Activated naive CD8-positive, alpha-beta T cell (primary cell): ENCODE results near the gene FOXA3.
"Not testable (repeated sequence)": the region's sequence is repeated elsewhere in the genome, so short reads cannot be mapped to it uniquely, and the experiment has no call there.

Experiments
- H3K27ac Mint-ChIP-seq: one replicate; pipeline ENCODE4 v1.8.0; 2021; ENCODE audit warnings: mixed read lengths
- H3K27me3 Mint-ChIP-seq: one replicate; pipeline ENCODE4 v1.8.0; 2021; ENCODE audit warnings: mixed read lengths
- H3K36me3 Mint-ChIP-seq: one replicate; pipeline ENCODE4 v1.8.0; 2021; ENCODE audit warnings: mixed read lengths
- H3K4me1 Mint-ChIP-seq: one replicate; pipeline ENCODE4 v1.8.0; 2021; ENCODE audit warnings: low read depth, mixed read lengths
- H3K4me3 Mint-ChIP-seq: one replicate; pipeline ENCODE4 v1.8.0; 2021; ENCODE audit warnings: mild to moderate bottlenecking, mixed read lengths
- H3K9me3 Mint-ChIP-seq: one replicate; pipeline ENCODE4 v1.8.0; 2021; ENCODE audit warnings: low read depth, mixed read lengths

Gene FOXA3

DNA sequence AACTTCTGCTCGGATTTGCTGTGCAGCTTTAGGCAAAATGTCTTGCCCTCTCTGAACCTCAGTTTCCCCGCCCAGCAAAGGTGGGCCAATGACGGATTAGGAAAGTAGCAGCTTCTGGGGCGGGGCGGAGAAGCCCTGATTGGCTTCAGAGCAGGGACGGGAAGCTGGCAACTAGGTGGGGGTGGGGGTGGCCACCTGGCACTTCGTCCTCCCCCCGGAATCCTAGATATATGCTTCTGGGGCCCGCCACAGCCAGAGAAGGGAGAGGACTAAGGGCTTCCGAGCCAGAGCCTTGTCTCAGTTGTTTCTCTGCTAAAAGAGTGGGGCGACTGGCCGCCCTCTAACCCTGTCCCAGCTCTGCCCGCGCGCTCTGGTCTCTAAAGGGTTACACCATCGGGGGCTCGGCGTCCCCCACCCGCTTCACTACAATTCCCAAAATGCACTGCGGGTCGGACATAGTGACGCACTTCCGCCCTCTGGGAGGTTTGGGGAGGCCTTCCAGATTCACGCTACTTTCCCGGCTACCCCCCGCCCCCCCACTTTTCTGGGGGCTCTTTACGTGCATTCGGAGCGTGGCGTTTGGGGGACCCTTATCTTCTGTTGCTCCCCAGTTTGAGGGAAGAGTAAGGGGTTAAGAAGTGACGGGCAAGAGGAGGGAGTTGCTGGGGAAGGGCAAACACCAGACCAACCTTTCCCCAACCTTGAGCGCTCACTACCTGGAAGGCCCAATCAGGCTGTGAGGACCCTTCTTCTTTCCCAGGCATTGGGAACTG lies 22.5 kb downstream of the FOXA3 start:
- peak overlapping the region; percentile 97 for H3K4me3 Mint-ChIP-seq
- peak overlapping the region; percentile 94 for H3K27ac Mint-ChIP-seq
- peaks cover 17% of the 10 kb centered on the region for H3K4me1 Mint-ChIP-seq
- peaks cover 6% of the 10 kb centered on the region for H3K36me3 Mint-ChIP-seq
- H3K9me3 Mint-ChIP-seq, result no peaks in the 10 kb centered on the region
- H3K27me3 Mint-ChIP-seq, result no peaks in the 10 kb centered on the region

DNA sequence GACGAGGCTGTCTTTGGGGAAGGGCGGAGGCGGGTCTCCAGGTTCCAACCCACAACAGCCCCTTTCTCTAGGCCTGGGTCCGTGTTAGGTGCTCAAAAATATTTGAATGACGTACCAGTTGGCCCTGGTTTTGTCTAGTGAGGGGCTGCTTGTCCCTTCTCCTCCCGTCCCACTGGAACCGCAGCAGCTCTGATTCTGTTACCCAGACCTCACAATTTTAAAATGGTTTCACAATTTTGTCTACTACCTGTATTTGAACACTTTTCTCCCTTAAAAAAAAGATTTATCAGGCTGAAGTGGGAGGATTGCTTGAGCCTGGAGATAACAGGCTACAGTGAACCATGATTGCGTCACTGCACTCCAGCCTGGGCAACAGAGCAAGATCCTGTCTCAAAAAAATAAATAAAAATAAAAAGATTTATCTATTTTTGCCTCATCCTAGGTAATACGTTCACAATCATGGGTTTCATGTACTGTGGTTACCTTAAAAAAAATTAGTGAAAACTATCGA lies 23.1 kb downstream of the FOXA3 start:
- peak overlapping the region; percentile 94 for H3K27ac Mint-ChIP-seq
- no peaks in the 10 kb centered on the region for H3K27me3 Mint-ChIP-seq
- no peaks in the 10 kb centered on the region for H3K9me3 Mint-ChIP-seq
- H3K36me3 Mint-ChIP-seq, result peaks cover 6% of the 10 kb centered on the region
- H3K4me1 Mint-ChIP-seq, result peaks cover 15% of the 10 kb centered on the region
- peak overlapping the region; percentile 97 for H3K4me3 Mint-ChIP-seq

DNA sequence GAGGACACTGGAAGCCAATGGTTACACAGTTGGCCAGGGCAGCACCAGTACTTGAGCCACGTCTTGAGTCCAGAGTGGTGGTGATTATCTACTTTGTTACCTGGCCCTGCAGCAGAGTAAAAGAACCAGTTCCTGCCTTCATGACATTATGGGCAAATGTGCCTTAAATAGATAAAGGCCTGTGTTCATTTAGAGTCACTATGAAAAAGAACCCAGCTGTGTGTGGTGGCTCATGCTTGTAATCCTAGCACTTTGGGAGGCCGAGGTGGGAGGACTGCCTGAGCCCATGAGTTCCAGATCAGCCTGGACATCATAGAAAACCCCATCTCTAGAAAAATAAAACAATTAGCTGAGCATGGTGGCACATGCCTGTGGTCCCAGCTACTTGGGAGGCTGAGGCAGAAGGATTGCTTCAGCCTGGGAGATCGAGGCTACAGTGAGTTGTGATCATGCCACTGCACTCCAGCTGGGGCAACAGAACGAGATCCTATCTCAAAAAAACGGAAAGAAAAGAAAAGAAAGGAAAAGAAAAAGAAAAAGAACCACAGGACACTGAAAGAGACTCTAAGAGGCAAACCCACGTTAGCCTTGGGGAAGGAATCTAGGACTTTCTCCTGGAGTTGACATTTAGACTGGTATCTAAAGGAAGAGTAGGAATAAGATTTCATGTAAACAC lies 25.2 kb downstream of the FOXA3 start:
- peaks cover 3% of the 10 kb centered on the region for H3K36me3 Mint-ChIP-seq
- no peak overlapping the region for H3K4me3 Mint-ChIP-seq
- H3K27me3 Mint-ChIP-seq, result no peaks in the 10 kb centered on the region
- H3K4me1 Mint-ChIP-seq, result peaks cover 4% of the 10 kb centered on the region
- no peak overlapping the region for H3K27ac Mint-ChIP-seq
- no peaks in the 10 kb centered on the region for H3K9me3 Mint-ChIP-seq

DNA sequence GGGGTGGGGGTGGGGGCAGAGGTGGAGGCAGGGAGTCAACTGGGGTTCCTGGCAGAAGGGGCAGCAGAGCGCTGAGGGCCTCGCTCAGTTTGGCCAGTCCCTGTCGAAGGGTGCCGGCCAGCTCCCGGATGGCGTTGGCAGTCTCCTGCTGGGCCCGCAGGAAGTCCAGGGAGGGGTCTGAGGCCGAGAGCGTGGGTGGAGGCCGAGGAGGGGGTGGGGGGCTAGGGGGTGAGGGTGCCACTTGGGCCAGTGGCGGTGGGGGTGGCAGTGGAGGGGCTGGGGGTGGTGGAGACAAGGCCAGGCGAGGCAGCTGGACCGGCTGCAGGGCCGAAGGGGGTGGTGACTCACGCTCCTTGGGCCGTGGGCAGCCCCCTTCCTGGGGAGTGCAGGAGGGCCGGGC lies 26.8 kb downstream of the FOXA3 start:
- no peak overlapping the region for H3K27ac Mint-ChIP-seq
- no peaks in the 10 kb centered on the region for H3K9me3 Mint-ChIP-seq
- H3K4me3 Mint-ChIP-seq, result no peak overlapping the region
- H3K36me3 Mint-ChIP-seq, result peaks cover 3% of the 10 kb centered on the region
- no peaks in the 10 kb centered on the region for H3K27me3 Mint-ChIP-seq
- peaks cover 2% of the 10 kb centered on the region for H3K4me1 Mint-ChIP-seq

DNA sequence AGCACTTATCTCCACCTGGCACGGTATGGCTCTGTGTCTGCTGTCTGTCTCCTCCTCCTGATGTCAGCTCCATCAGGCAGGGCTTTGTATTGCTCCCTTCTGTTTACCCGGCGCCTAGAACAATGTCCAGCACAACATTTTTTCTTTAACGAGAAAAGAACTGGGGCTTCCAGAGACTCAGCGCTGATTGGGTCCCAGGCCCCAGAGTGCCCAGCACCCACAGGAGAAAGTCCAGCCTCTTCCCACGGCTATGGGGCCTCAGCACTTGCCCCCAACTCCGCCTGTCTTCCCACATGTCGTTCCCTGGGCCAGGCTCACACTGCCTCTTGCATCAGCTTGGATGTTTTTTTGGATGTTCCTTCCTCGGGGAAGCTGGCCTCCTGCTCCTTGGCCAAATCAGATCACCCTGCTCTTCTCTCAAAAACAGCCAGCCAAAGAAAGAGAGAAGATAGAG lies 31.4 kb downstream of the FOXA3 start:
- Mint-ChIP-seq H3K27me3 (no peaks in the 10 kb centered on the region), H3K27ac (no peak overlapping the region), H3K36me3 (peaks cover 6% of the 10 kb centered on the region), H3K4me1 (peaks cover 6% of the 10 kb centered on the region), H3K4me3 (no peak overlapping the region), H3K9me3 (no peaks in the 10 kb centered on the region)

DNA sequence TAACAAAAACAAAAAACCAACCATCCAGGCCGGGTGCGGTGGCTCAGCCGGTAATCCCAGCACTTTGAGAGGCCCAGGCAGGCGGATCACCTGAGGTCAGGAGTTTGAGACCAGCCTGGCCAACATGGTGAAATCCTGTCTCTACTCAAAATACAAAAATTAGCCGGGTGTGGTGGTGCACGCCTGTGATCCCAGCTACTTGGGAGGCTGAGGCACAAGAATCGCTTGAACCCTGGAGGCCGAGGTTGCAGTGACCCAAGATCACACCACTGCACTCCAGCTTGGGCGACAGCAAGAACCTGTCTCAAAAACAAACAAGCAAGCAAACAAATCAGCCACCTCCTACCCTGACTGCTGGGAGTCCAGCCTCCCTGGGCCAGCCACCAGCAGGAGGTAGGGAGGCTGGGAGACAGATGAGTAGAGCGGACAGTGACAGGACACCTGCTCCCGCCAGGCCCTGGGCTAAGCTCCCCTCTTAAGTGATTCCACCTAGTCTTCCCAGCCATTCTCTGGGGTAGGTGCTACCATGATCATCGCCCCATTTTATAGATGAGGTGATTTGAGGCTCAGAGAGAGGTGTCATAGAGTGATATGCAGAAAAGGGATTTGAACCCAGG lies 32.0 kb downstream of the FOXA3 start:
- H3K4me1 Mint-ChIP-seq, result peaks cover 11% of the 10 kb centered on the region
- not testable (repeated sequence) for H3K4me3 Mint-ChIP-seq, H3K27me3 Mint-ChIP-seq, H3K36me3 Mint-ChIP-seq, H3K9me3 Mint-ChIP-seq, H3K27ac Mint-ChIP-seq

DNA sequence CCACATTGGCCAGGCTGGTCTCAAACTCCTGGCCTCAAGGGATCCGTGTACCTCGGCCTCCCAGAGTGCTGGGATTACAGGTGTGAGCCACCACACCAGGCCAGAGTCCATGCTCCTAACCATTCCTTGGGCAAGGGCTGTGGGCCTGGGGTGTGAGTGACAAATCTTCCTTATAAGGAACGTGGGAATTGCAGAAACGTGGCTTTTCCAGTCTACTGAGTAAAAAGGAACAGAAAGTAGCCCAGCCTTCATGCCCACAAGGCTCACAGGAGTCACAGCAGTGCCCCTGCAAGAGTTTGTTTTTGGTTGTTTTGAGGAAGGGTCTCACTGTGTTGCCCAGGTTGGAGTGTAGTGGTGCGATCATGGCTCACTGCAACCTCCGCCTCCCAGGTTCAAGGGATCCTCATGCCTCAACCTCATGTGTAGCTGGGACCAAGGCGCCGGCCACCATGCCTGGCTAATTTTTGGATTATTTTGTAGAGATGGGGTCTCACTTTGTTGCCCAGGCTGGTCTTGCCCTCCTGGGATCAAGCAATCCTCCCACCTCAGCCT lies 33.2 kb downstream of the FOXA3 start:
- Mint-ChIP-seq H3K27ac (no peak overlapping the region), H3K4me3 (no peak overlapping the region), H3K4me1 (peaks cover 14% of the 10 kb centered on the region), H3K36me3 (peaks cover 8% of the 10 kb centered on the region), H3K27me3 (no peaks in the 10 kb centered on the region), H3K9me3 (no peaks in the 10 kb centered on the region)

DNA sequence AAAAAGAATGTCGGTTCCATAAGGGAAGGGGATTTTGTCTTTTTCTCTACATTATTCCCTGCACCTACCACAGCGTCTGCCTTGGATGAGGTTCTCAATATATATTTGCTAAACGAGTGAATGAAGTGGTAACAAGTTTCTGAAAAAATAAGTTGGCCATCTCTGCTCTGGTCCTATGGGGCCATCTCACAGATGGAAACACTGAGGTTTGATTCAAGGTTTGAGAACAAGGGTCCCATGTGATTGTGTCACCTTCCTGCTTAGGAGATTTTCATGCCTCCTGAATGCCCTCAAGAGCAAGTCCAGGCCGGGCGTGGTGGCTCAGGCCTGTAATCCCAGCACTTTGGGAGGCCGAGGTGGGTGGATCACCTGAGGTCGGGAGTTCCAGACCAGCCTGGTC lies 35.1 kb downstream of the FOXA3 start:
- Mint-ChIP-seq H3K27me3 (no peaks in the 10 kb centered on the region), H3K9me3 (no peaks in the 10 kb centered on the region), H3K4me1 (peaks cover 18% of the 10 kb centered on the region), H3K4me3 (no peak overlapping the region), H3K36me3 (peaks cover 8% of the 10 kb centered on the region), H3K27ac (no peak overlapping the region)

DNA sequence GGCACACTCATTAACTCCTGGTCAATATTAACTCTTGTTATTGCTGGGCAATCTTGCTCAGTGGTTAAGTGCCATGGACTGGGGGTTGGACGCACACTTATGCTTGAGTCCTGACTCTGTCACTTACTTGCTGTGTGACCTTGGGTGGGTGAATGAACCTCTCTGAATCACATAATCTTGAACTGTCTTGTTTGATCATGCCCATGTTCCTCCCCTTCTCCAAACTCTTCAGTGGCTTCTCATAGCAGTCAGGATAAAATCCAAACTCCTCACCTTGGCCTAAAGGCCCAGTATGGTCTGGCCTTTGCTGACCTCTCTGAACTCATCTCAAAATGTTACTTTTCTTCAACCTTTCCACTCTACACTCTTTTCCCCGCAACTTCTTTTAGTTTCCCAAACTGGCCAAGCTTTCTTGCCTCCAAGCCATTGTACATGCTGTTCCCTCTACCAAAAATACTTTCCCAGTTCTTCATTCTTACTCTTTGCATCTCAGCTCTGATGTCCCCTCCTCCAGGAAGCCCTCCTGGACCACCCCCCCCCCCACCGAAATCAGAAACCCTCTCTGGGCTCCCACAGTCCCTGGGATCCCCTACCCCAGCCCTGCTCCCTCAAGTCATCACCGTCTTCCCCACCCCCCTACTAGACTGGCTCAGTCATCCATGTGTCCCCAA lies 35.9 kb downstream of the FOXA3 start:
- Mint-ChIP-seq H3K9me3 (no peaks in the 10 kb centered on the region), H3K27ac (no peak overlapping the region), H3K27me3 (no peaks in the 10 kb centered on the region), H3K36me3 (peaks cover 8% of the 10 kb centered on the region), H3K4me3 (peak overlapping the region; percentile 59), H3K4me1 (peaks cover 18% of the 10 kb centered on the region)

DNA sequence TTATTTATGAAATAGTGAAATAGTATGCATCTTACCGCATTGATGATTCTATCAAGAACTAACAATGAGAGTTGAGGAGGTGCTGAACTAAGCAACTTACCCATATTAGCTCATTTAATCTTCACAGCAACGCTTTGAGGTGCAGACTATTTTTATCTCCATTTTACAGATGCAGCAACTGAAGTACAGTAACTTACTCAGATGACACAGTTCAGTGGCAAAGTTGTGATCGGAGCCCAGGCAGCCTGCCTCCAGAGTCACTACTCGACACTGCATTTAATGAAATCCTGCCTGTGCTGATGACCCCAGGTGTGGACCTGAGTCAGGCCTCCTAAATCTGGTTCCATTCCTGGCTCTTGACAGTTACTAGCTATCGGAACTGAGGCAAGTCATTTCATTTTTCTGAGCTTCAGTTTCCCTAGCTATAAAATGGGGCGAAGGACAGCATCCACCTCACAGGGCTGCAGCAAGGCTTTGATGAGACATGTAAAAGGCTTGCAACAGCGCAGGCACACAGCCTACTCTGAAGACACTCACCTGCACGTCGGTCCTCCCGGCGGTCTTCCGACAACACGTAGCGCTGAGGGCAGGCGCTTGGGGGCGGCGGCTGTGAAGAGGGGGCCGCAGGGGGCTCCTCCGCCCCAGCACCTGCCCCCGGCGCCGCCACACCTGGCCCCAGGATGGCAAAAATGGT lies 36.8 kb downstream of the FOXA3 start:
- H3K27ac Mint-ChIP-seq, result no peak overlapping the region
- peak overlapping the region; percentile 59 for H3K4me3 Mint-ChIP-seq

DNA sequence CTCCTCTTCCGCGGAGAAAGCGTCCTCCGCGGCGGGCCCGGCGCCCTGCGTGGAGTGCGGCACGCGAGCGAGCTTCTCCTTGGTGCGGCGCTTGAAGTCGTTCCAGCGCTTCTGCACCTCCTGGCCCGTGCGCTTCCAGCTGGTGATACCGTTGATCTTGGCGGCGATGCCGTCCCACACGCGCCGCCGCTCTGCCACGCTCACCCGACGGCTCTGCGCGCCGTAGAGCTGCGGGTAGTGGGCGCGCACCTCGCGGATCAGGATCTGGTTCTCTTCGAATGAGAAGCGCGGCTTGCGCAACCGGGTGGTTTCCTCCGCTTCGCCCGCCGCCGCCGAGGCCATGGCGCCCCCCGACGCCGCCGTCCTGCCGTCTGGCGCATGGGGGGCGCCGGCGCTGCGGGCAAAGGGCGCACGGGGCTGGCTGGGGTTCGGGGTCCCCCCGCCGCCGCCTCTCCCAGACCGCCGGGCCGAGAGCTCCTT lies 37.3 kb downstream of the FOXA3 start:
- Mint-ChIP-seq H3K4me1 (peaks cover 16% of the 10 kb centered on the region), H3K9me3 (no peaks in the 10 kb centered on the region), H3K36me3 (peaks cover 8% of the 10 kb centered on the region), H3K27ac (no peak overlapping the region), H3K27me3 (no peaks in the 10 kb centered on the region), H3K4me3 (peak overlapping the region; percentile 49)

More for the DNA sequence above, 36.8 kb downstream of the FOXA3 start:
- Mint-ChIP-seq H3K9me3 (no peaks in the 10 kb centered on the region), H3K4me1 (peaks cover 16% of the 10 kb centered on the region), H3K27me3 (no peaks in the 10 kb centered on the region), H3K36me3 (peaks cover 8% of the 10 kb centered on the region)

DNA sequence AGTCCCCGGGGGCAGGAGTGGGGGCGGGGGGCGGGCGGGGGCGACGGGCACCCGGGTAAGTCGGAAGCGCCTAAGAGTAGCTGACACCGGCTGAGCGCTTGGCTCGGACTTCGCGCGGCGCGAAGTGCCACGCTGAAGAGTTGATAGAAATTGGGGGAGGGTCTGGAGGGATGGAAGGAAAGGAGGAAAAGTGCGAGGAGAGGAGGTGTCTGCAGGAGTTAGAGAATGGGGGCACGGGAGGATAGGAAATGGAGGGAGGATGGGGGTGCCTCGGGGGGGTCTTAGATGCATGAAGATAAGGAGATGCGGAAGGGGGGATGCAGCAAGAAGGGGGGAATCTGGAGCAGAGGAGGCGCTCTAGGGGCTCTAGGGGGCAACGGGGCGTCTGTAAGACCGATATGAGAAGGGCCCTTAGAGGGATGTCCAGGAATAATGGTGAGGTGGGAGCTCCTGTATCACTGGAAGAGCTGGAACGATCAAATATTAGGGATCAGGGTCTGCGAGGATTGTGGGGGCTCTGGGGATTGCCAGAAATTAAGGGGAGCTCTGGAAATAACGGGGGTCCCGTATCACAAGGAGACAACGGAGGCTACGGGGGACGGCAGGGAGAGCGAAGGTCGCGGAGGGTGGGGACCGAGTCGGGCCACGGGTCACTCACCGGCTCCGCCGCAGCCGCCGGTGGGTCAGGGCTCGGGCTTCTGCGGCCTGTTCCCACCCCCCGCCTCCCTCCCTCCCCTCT lies 38.0 kb downstream of the FOXA3 start, which contains the start of gene MYPOP:
Gene MYPOP, minus strand, starts transcription at position 702 of the 739 bp plus-strand sequence. CDS start 840 bp downstream, outside the sequence.
- H3K27me3 Mint-ChIP-seq, result no peaks in the 10 kb centered on the region

More for the DNA sequence above, 38.0 kb downstream of the FOXA3 start, which contains the start of gene MYPOP:
- no peaks in the 10 kb centered on the region for H3K9me3 Mint-ChIP-seq
- H3K36me3 Mint-ChIP-seq, result peaks cover 8% of the 10 kb centered on the region
- peak within 1 kb of the TSS; percentile 93 for H3K4me3 Mint-ChIP-seq
- peak within 1 kb of the TSS; percentile 76 for H3K27ac Mint-ChIP-seq
- peaks cover 16% of the 10 kb centered on the region for H3K4me1 Mint-ChIP-seq
